HL-60 (cell line): Measurements from ENCODE around the gene DEGS2.

Source experiments
- DNase-seq, 2 experiments: peaks; one replicate each; pipeline ENCODE4 v3.0.0-alpha.2; 2010 to 2020; ENCODE audit warnings: low read depth in 1 of 2, low spot score in 1 of 2
- H3K27ac ChIP-seq: fragments of 250-450 bp; sonication (Bioruptor Pico); replicated peaks from 2 replicates; pipeline ENCODE4 v1.5.1; 2020; ENCODE audit warnings: mild to moderate bottlenecking, moderate library complexity
- H3K27me3 ChIP-seq: fragments of 250-450 bp; sonication (Bioruptor Pico); 2 replicates; pipeline ENCODE4 v1.5.1; 2021; ENCODE audit warnings: mild to moderate bottlenecking, moderate library complexity; ENCODE audit not compliant: insufficient read depth, poor library complexity, severe bottlenecking
- H3K4me3 ChIP-seq: replicated peaks from 2 replicates; pipeline ENCODE4 v1.5.1; 2011; ENCODE audit warnings: mild to moderate bottlenecking, control low read depth, low read length; ENCODE audit not compliant: insufficient read depth
- CTCF ChIP-seq: IDR thresholded peaks from one replicate; pipeline ENCODE4 v1.5.1; 2011; ENCODE audit warnings: low read length, control low read depth, inconsistent platforms; ENCODE audit not compliant: insufficient read depth
- GABPA ChIP-seq: IDR thresholded peaks from 2 replicates; pipeline ENCODE4 v1.6.1; 2012; ENCODE audit warnings: low read depth
- POLR2AphosphoS5 ChIP-seq: IDR thresholded peaks from 2 replicates; pipeline ENCODE4 v1.6.1; 2012; ENCODE audit warnings: low read depth
- REST ChIP-seq: IDR thresholded peaks from 2 replicates; pipeline ENCODE4 v1.6.1; 2012; ENCODE audit warnings: low read depth; ENCODE audit not compliant: insufficient replicate concordance
- SPI1 ChIP-seq: IDR thresholded peaks from 2 replicates; pipeline ENCODE4 v1.6.1; 2012; ENCODE audit warnings: low read depth, mild to moderate bottlenecking, borderline replicate concordance

Gene DEGS2

GRCh38 chr14:100137173-100137572 is 22.3 kb downstream of the DEGS2 start:
- no peak overlapping the region for H3K27ac ChIP-seq
- no peak overlapping the region for H3K4me3 ChIP-seq
- DNase-seq, result no peak
- TF ChIP-seq SPI1, result no peak
- TF ChIP-seq POLR2AphosphoS5, result no peak
- TF ChIP-seq GABPA, result no peak
- TF ChIP-seq CTCF, result no peak
- no peak for TF ChIP-seq REST
- H3K27me3 ChIP-seq, result no peaks in the 10 kb centered on the region

DNA sequence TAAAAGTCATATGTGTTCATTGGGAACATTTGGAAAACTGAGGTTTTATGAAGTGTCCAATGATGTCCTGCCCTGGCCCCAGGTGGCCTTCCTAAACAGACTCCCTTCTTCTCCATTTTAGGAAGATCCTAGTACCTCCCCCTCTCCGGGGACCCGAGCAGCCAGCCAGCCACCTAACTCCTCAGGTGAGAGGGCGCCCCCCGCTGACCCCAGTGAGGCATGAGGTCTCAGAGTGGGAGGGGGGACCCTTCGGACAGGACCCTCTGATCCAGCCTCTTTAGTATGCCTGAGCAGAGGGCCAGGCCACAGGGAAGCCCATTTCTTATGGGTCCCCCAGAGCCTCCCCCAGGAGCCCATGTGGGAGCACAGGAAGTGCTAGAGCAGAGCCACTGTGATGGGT is 23.7 kb downstream of the DEGS2 start:
- Histone ChIP-seq H3K27ac (no peak overlapping the region), H3K27me3 (no peaks in the 10 kb centered on the region), H3K4me3 (no peak overlapping the region)
- TF ChIP-seq SPI1 (no peak), GABPA (no peak), POLR2AphosphoS5 (no peak), REST (no peak), CTCF (no peak)
- no peak for DNase-seq

DNA sequence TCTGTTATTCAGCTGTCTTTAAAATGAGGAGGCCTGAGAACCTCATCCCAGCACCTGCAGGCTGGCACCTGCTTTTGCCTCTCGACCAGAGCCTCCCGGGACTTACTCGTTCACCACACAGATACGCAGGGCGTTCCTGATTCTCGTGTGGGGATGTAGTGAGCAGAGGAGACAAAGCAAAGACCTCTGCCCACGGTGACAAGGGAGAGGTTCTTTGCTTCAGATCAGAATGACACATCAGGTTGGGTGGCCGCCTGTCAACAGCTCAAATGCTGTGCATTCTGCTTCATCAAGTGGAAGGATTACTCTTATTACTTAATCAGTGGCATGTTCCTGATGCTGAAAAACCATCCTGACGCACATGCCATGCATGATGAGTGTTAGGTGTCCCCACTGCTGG is 24.4 kb downstream of the DEGS2 start:
- Histone ChIP-seq H3K27ac (no peak overlapping the region), H3K4me3 (no peak overlapping the region), H3K27me3 (no peaks in the 10 kb centered on the region)
- no peak for TF ChIP-seq SPI1
- no peak for TF ChIP-seq GABPA
- no peak for TF ChIP-seq POLR2AphosphoS5
- no peak for TF ChIP-seq REST
- no peak for TF ChIP-seq CTCF
- DNase-seq, result no peak
